ENCODE measurements around the gene KIF21B.

KIF21B gene

GRCh38 chr1:200989337-200989736, 34.2 kb downstream of the KIF21B start:
- DNase-seq: no peak

- DNase-seq: no peak
These were observed 34.8 kb downstream of the KIF21B start for GRCh38 chr1:200988693-200989092.

- DNase-seq: no peak
These were observed 38.0 kb downstream of the KIF21B start for GRCh38 chr1:200985481-200985880.

- no peak for DNase-seq
These were observed 40.4 kb downstream of the KIF21B start for GRCh38 chr1:200983035-200983561.

GRCh38 chr1:200982071-200982945, 41.2 kb downstream of the KIF21B start:
- DNase-seq: no peak

- DNase-seq: no peak
These were observed 42.2 kb downstream of the KIF21B start for GRCh38 chr1:200981278-200981677.

GRCh38 chr1:200980873-200981272, 42.6 kb downstream of the KIF21B start:
- DNase-seq: no peak

- no peak for DNase-seq
These were observed 43.1 kb downstream of the KIF21B start for GRCh38 chr1:200980452-200980772.

- DNase-seq: peak; percentile 62
These were observed 43.7 kb downstream of the KIF21B start for GRCh38 chr1:200979574-200980451.

GRCh38 chr1:200977071-200977754, 46.3 kb downstream of the KIF21B start:
- no peak for DNase-seq

GRCh38 chr1:200976634-200977033, 46.9 kb downstream of the KIF21B start:
- DNase-seq: no peak

- DNase-seq: no peak
These were observed 48.1 kb downstream of the KIF21B start for GRCh38 chr1:200975458-200975857.

- no peak for DNase-seq
These were observed 48.8 kb downstream of the KIF21B start for GRCh38 chr1:200974711-200975110.

- no peak for DNase-seq
These were observed 49.4 kb downstream of the KIF21B start for GRCh38 chr1:200973937-200974657.

- no peak for DNase-seq
These were observed 50.4 kb downstream of the KIF21B start for GRCh38 chr1:200972985-200973742.

GRCh38 chr1:200971955-200972711, 51.4 kb downstream of the KIF21B start:
- DNase-seq: peak; percentile 36

GRCh38 chr1:200971428-200971903, 52.0 kb downstream of the KIF21B start:
- no peak for DNase-seq

GRCh38 chr1:200970771-200971427, 52.6 kb downstream of the KIF21B start:
- no peak for DNase-seq

GRCh38 chr1:200969726-200970561, 53.6 kb downstream of the KIF21B start:
- DNase-seq: no peak
